GM12892 (cell line): ENCODE measurements around the gene ECT2.

ENCODE experiments used
- POLR2A ChIP-seq: IDR thresholded peaks from 2 replicates; pipeline ENCODE4 v1.6.1; 2011; ENCODE audit warnings: low read depth, low read length, control low read depth
- POLR2AphosphoS5 ChIP-seq: IDR thresholded peaks from 2 replicates; pipeline ENCODE4 v1.6.1; 2011; ENCODE audit warnings: low read depth, low read length, control low read depth
- TAF1 ChIP-seq: IDR thresholded peaks from 2 replicates; pipeline ENCODE4 v1.6.1; 2011; ENCODE audit warnings: low read depth, mild to moderate bottlenecking, control low read depth, low read length, borderline replicate concordance

DNA sequence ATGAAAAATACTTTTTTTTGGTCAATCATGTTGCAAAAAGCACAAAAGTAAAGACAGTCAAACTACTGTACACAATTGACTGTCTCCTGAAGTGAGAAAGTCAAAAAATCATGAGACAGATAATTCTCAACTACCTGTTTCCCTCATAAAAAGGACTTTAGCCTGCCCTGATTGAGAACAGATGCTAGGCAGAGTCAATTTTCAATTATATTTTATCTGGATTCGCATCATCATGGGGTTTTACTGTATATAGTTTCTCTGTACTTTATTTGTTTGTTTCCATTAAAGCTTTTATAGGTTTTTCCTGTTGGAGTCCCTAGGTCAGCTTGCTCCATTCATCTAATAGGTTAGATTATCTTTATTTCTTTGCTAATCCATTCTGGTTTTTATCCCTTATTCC lies 53.8 kb downstream of the ECT2 start:
- TF ChIP-seq POLR2AphosphoS5 (no peak), POLR2A (no peak), TAF1 (no peak)
